ENCODE data around the gene GTPBP4.

DNA sequence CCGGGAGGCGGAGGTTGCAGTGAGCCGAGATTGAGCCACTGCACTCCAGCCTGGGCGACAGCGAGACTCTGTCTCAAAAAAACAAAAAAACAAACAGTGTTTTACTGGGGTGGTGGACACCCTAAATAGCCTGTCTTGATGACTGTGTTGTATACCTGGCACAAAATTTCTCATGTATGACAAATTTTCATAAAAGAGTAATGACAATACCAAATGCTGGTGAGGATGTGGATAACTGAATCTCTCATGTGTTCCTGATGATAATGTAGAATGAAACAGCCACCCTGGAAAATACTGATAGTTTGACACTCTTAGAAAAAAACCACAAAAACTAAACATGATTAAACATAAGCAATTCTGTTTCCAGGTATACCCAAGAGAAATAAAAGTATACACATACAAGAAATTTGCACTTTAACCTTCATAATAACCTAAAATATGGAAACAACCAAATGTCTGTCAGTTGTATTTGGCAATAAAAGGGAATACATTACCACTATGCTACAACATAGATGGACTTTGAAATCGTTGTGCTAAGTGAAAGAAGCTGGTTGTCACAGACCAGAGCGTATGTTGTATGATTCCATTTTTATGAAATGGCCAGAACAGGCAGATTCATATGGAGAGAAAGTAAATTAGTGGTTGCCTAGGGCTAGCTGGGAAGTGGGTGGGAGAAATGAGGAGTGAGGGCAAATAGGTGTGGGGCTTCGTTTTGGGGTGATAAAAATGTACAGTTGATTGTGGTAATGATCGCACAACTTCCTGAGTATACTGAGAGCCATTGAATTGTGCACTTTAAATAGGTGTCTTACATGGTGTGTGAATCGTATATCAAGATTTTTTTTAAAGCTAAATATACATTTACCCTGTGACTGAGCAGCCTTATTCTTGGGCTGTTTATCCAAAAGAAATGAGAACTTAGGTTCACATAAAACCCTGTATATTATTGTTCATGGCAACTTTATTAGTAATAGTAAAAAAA, 80.4 kb downstream of the GTPBP4 start:
- TF ChIP-seq, protein P1, sequence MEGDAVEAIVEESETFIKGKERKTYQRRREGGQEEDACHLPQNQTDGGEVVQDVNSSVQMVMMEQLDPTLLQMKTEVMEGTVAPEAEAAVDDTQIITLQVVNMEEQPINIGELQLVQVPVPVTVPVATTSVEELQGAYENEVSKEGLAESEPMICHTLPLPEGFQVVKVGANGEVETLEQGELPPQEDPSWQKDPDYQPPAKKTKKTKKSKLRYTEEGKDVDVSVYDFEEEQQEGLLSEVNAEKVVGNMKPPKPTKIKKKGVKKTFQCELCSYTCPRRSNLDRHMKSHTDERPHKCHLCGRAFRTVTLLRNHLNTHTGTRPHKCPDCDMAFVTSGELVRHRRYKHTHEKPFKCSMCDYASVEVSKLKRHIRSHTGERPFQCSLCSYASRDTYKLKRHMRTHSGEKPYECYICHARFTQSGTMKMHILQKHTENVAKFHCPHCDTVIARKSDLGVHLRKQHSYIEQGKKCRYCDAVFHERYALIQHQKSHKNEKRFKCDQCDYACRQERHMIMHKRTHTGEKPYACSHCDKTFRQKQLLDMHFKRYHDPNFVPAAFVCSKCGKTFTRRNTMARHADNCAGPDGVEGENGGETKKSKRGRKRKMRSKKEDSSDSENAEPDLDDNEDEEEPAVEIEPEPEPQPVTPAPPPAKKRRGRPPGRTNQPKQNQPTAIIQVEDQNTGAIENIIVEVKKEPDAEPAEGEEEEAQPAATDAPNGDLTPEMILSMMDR (IDR thresholded peaks at IDR 0.05; ENCODE audit: low read depth, low read length) = no peak
- TF ChIP-seq EZH2phosphoT487 (IDR thresholded peaks at IDR 0.05; ENCODE audit: low read depth) = no peak

Measured in OCI-LY3 (cell line).